Endothelial cell (in vitro differentiated cells): ENCODE data around the gene RPS21. TPM values are rescaled to one million over a fixed set of nuclear protein-coding genes. Genes with fewer than 3 reads are reported as not detected.

ENCODE experiments used
- DNase-seq: peaks from one replicate; pipeline ENCODE4 v3.0.0; 2021; ENCODE audit warnings: low spot score
- H3K27ac Mint-ChIP-seq: one replicate; pipeline ENCODE4 v1.8.0; 2021; ENCODE audit warnings: mixed read lengths, inconsistent platforms; ENCODE audit not compliant: unreplicated experiment
- H3K27me3 Mint-ChIP-seq: one replicate; pipeline ENCODE4 v1.8.0; 2021; ENCODE audit warnings: mild to moderate bottlenecking, moderate library complexity, mixed read lengths, inconsistent platforms; ENCODE audit not compliant: unreplicated experiment
- H3K36me3 Mint-ChIP-seq: one replicate; pipeline ENCODE4 v1.8.0; 2021; ENCODE audit warnings: mild to moderate bottlenecking, low read depth, mixed read lengths, inconsistent platforms; ENCODE audit not compliant: unreplicated experiment
- H3K4me1 Mint-ChIP-seq: one replicate; pipeline ENCODE4 v1.8.0; 2021; ENCODE audit warnings: mild to moderate bottlenecking, mixed read lengths, inconsistent platforms; ENCODE audit not compliant: unreplicated experiment
- H3K4me3 Mint-ChIP-seq: one replicate; pipeline ENCODE4 v1.8.0; 2021; ENCODE audit warnings: mild to moderate bottlenecking, mixed read lengths, inconsistent platforms; ENCODE audit not compliant: unreplicated experiment
- H3K9me3 Mint-ChIP-seq: one replicate; pipeline ENCODE4 v1.8.0; 2021; ENCODE audit warnings: mixed read lengths, inconsistent platforms; ENCODE audit not compliant: unreplicated experiment
- CTCF ChIP-seq: fragments of 200-600 bp; sonication (generic); IDR thresholded peaks from one replicate; pipeline ENCODE4 v1.5.0; 2021; ENCODE audit warnings: antibody characterized with exemption; ENCODE audit not compliant: unreplicated experiment
- total RNA-seq: library from RNA; stranded (reverse); fragmentation: NEBNext Ultra II Directional; extraction: Animal tissue kit (Norgen Biotek cat#: 25700); gene quantifications from one replicate; pipeline ENCODE4 v1.2.1, GENCODE V29; 2021; ENCODE audit not compliant: unreplicated experiment

The RPS21 gene
- total RNA-seq, 1 donor from 2014 or later: 1,710 TPM

- Mint-ChIP-seq H3K4me1 (no peaks in the 10 kb centered on the region), H3K4me3 (no peak overlapping the region), H3K27me3 (peaks cover 8% of the 10 kb centered on the region), H3K36me3 (peaks cover 12% of the 10 kb centered on the region), H3K9me3 (no peaks in the 10 kb centered on the region), H3K27ac (no peak overlapping the region)
- DNase-seq: no peak
- TF ChIP-seq CTCF: no peak
Observed at GRCh38 chr20:62394248-62395245, 7.6 kb downstream of the RPS21 start.

DNA sequence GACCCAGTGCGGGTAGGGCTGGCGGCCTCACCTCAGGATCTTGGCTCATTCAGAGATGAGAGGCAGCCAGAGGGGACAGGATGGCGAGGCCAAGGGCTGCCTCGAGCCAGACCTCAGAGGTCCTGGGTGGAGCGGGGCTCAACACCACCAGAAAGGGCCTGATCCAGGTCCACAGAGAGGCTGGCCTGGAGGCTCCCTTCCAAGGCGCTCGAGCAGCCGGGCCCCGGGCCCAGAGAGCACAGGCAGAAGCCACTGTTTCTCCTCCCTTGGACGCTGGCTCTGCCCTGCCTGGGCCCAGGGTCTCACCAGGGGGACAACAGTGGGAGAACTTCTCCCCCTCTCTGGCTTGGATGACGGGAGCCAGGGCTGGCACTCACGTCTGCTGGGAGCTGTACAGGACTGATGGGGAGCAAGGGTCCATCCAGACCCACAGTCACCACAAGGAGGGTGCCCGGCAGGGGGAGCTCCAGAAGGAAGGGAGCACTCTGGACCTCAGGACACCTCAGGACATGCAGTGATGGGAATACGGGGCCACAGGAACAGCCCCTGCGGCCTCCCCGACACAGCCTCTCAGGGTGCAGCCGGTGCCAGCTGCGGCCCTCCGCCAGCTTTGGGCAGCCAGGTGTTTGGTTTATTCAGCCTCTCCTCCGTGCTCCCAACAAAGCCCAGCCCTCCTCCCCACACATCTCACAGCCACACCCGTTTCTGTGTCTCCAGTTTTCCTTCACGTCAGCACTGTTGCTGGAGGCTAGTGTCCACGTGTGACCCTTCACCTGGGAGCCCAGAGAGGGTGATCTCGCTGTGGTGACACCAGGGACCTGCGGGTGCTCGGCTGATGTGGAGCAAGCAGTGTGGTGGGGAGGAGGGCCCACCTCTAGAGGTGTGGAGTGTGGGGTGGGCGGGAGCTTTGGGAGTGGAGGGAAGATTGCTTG, 8.7 kb downstream of the RPS21 start:
- Mint-ChIP-seq H3K27ac (no peak overlapping the region), H3K4me3 (no peak overlapping the region), H3K27me3 (peaks cover 7% of the 10 kb centered on the region), H3K9me3 (no peaks in the 10 kb centered on the region), H3K4me1 (no peaks in the 10 kb centered on the region), H3K36me3 (peaks cover 5% of the 10 kb centered on the region)
- no peak for DNase-seq
- TF ChIP-seq CTCF: no peak

GRCh38 chr20:62396367-62397239, 9.7 kb downstream of the RPS21 start:
- Mint-ChIP-seq H3K4me3 (no peak overlapping the region), H3K9me3 (no peaks in the 10 kb centered on the region), H3K27me3 (peaks cover 9% of the 10 kb centered on the region), H3K4me1 (no peaks in the 10 kb centered on the region), H3K36me3 (peaks cover 4% of the 10 kb centered on the region), H3K27ac (no peak overlapping the region)
- no peak for TF ChIP-seq CTCF
- no peak for DNase-seq

- no peak overlapping the region for H3K4me3 Mint-ChIP-seq
- TF ChIP-seq CTCF: no peak
Observed at GRCh38 chr20:62398120-62398821, 11.4 kb downstream of the RPS21 start.

More at GRCh38 chr20:62398120-62398821, 11.4 kb downstream of the RPS21 start:
- H3K27ac Mint-ChIP-seq: no peak overlapping the region
- H3K27me3 Mint-ChIP-seq: peaks cover 9% of the 10 kb centered on the region
- no peak for DNase-seq
- no peaks in the 10 kb centered on the region for H3K9me3 Mint-ChIP-seq
- H3K36me3 Mint-ChIP-seq: peaks cover 4% of the 10 kb centered on the region
- H3K4me1 Mint-ChIP-seq: no peaks in the 10 kb centered on the region
